GM23338 (cell line): ENCODE results near the gene TNFRSF4. TPM values are rescaled to one million over a fixed set of nuclear protein-coding genes. Genes with fewer than 3 reads are reported as not detected.

Experiments used
- ATAC-seq: fragments of 200-7000 bp; cut with Tn5 transposase; 3 replicates; pipeline ENCODE4 v1.9.1; 2020
- DNase-seq: peaks from one replicate; pipeline ENCODE4 v3.0.0-alpha.2; 2015; ENCODE audit warnings: low spot score
- H2AFZ ChIP-seq: fragments of 200-600 bp; sonication (generic); 2 replicates; pipeline ENCODE4 v1.8.0; 2016; ENCODE audit warnings: antibody characterized with exemption, mild to moderate bottlenecking, moderate library complexity
- H3F3A ChIP-seq: fragments of 200-600 bp; sonication (generic); replicated peaks from 2 replicates; pipeline ENCODE4 v1.8.0; 2017; ENCODE audit warnings: antibody characterized with exemption, mixed run types, low read depth
- H3K27ac ChIP-seq: fragments of 200-600 bp; sonication (generic); 2 replicates; pipeline ENCODE4 v1.6.1; 2016; ENCODE audit warnings: low read depth
- H3K27me3 ChIP-seq: fragments of 200-600 bp; sonication (generic); 2 replicates; pipeline ENCODE4 v1.8.0; 2016; ENCODE audit warnings: mild to moderate bottlenecking, mixed run types, moderate library complexity; ENCODE audit not compliant: insufficient read depth
- H3K36me3 ChIP-seq: fragments of 200-600 bp; sonication (generic); 2 replicates; pipeline ENCODE4 v1.8.0; 2016; ENCODE audit warnings: mild to moderate bottlenecking; ENCODE audit not compliant: insufficient read depth
- H3K4me1 ChIP-seq: fragments of 200-600 bp; sonication (generic); 2 replicates; pipeline ENCODE4 v1.8.0; 2016; ENCODE audit warnings: mild to moderate bottlenecking, moderate library complexity; ENCODE audit not compliant: insufficient read depth
- H3K4me2 ChIP-seq: fragments of 200-600 bp; sonication (generic); 2 replicates; pipeline ENCODE4 v1.7.1; 2017; ENCODE audit warnings: mixed run types
- H3K4me3 ChIP-seq: fragments of 200-600 bp; sonication (generic); 2 replicates; pipeline ENCODE4 v1.6.1; 2016; ENCODE audit warnings: mixed run types
- H3K79me2 ChIP-seq: fragments of 200-600 bp; sonication (generic); replicated peaks from 2 replicates; pipeline ENCODE4 v1.8.0; 2017; ENCODE audit warnings: mild to moderate bottlenecking; ENCODE audit not compliant: insufficient read depth
- H3K9me2 ChIP-seq: fragments of 200-600 bp; sonication (generic); 2 replicates; pipeline ENCODE4 v1.8.0; 2017; ENCODE audit not compliant: insufficient read depth
- H4K20me1 ChIP-seq: fragments of 200-600 bp; sonication (generic); replicated peaks from 2 replicates; pipeline ENCODE4 v1.8.0; 2017; ENCODE audit warnings: mild to moderate bottlenecking; ENCODE audit not compliant: insufficient read depth
- H3K27ac Mint-ChIP-seq: 2 replicates; pipeline ENCODE4 v1.8.0; 2020; ENCODE audit warnings: inconsistent platforms, mild to moderate bottlenecking, moderate library complexity, mixed read lengths
- H3K27me3 Mint-ChIP-seq: 3 replicates; pipeline ENCODE4 v1.8.0; 2022; ENCODE audit warnings: low read depth, mild to moderate bottlenecking, moderate library complexity, mixed read lengths, inconsistent platforms; ENCODE audit not compliant: insufficient read depth, poor library complexity
- H3K36me3 Mint-ChIP-seq: 3 replicates; pipeline ENCODE4 v1.8.0; 2021; ENCODE audit warnings: low read depth, mild to moderate bottlenecking, inconsistent platforms, moderate library complexity, mixed read lengths
- H3K4me1 Mint-ChIP-seq: 3 replicates; pipeline ENCODE4 v1.8.0; 2020; ENCODE audit warnings: mild to moderate bottlenecking, inconsistent platforms, mixed read lengths
- H3K4me3 Mint-ChIP-seq: 3 replicates; pipeline ENCODE4 v1.8.0; 2021; ENCODE audit warnings: moderate library complexity, mild to moderate bottlenecking, inconsistent platforms, mixed read lengths
- H3K9me3 Mint-ChIP-seq: 3 replicates; pipeline ENCODE4 v1.8.0; 2020; ENCODE audit warnings: moderate library complexity, mild to moderate bottlenecking, inconsistent platforms, mixed read lengths
- EZH2 ChIP-seq: fragments of 200-600 bp; sonication (generic); IDR thresholded peaks from one replicate; pipeline ENCODE4 v1.8.0; 2017; ENCODE audit warnings: antibody characterized with exemption, mild to moderate bottlenecking, low read depth; ENCODE audit not compliant: unreplicated experiment
- EZH2phosphoT487 ChIP-seq: fragments of 200-600 bp; sonication (generic); IDR thresholded peaks from one replicate; pipeline ENCODE4 v1.8.1; 2018; ENCODE audit warnings: antibody characterized with exemption; ENCODE audit not compliant: unreplicated experiment
- JUNB ChIP-seq: IDR thresholded peaks from one replicate; pipeline ENCODE4 v1.6.1; 2016; ENCODE audit warnings: antibody characterized with exemption; ENCODE audit not compliant: unreplicated experiment
- POLR2AphosphoS5 ChIP-seq: IDR thresholded peaks from 2 replicates; pipeline ENCODE4 v1.6.1; 2016; ENCODE audit warnings: antibody characterized with exemption, low read depth
- polyA plus RNA-seq: library from polyadenylated mRNA; unstranded; fragments of >200 nt; fragmentation: Nextera tagmentation; extraction: Ambion mirVana; gene quantifications from 2 replicates; pipeline ENCODE4 v1.2.1, GENCODE V29; 2016
- total RNA-seq: library from RNA; depleted of rRNA; stranded (reverse); fragments of >200 nt; shearing (Covaris generic); gene quantifications from 2 replicates; pipeline ENCODE4 v1.2.3, GENCODE V29; 2014
- TF ChIP-seq, protein P1 (sequence below), 2 experiments: fragments of 200-600 bp in 1 of 2; sonication (generic) in 1 of 2; conservative IDR thresholded peaks; 2 replicates each; pipeline versions ENCODE4 v1.5.1 to v1.6.1; 2016 to 2017; ENCODE audit warnings: antibody characterized with exemption in 2 of 2, low read depth in 2 of 2, mild to moderate bottlenecking in 2 of 2, moderate library complexity in 1 of 2
- TF ChIP-seq, protein P2 (sequence below): fragments of 250-450 bp; sonication (Bioruptor Pico); IDR thresholded peaks from 2 replicates; pipeline ENCODE4 v1.5.0; 2020; ENCODE audit warnings: mild to moderate bottlenecking, moderate library complexity

Gene TNFRSF4
- total and polyA plus RNA-seq, 2 experiments from 2014 or later: not detected

DNA sequence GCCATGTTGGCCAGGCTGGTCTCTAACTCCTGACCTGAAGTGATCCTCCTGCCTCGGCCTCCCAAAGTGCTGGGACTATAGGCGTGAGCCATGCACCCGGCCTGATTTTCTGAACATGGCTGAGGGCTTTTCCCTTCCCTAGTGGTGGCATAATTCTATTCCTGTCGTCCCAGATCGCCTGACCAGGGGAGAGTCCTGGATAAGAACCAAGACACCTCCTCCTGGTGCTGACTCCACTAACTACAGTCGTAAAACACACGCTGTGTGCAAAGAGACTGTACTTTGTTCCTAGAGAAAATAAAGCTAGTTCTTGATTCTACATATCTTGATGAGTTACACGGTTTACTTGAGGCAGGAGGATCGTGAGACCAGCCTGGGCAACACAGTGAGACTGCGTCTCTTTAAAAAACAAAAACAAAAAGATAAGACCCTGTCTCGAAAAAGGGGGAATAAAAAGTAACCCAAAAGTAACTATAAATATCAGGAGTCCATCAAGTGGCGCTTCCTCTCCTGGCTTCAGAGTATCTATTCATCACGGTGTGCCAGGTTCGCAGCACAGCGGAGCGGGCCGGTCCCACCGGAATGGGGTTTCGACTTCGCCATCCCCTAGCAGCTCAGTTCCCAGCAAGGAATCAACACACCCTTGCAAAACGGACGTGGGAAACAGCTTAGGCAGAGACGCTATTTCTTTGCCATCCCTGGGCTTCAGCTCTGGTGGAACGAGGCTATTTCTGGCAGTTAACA lies 16.9 kb upstream of the TNFRSF4 start:
- peak overlapping the region; percentile 95 for H3K4me2 ChIP-seq
- H3K9me2 ChIP-seq: no peaks in the 10 kb centered on the region
- H3K4me1 Mint-ChIP-seq: peaks cover 18% of the 10 kb centered on the region
- no peak for TF ChIP-seq POLR2AphosphoS5
- TF ChIP-seq EZH2: no peak
- TF ChIP-seq, protein P1, sequence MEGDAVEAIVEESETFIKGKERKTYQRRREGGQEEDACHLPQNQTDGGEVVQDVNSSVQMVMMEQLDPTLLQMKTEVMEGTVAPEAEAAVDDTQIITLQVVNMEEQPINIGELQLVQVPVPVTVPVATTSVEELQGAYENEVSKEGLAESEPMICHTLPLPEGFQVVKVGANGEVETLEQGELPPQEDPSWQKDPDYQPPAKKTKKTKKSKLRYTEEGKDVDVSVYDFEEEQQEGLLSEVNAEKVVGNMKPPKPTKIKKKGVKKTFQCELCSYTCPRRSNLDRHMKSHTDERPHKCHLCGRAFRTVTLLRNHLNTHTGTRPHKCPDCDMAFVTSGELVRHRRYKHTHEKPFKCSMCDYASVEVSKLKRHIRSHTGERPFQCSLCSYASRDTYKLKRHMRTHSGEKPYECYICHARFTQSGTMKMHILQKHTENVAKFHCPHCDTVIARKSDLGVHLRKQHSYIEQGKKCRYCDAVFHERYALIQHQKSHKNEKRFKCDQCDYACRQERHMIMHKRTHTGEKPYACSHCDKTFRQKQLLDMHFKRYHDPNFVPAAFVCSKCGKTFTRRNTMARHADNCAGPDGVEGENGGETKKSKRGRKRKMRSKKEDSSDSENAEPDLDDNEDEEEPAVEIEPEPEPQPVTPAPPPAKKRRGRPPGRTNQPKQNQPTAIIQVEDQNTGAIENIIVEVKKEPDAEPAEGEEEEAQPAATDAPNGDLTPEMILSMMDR (conservative IDR thresholded peaks at IDR 0.05; ENCODE audit: low read depth in 2 of 2): 0 out of 4 replicates have a peak, but pooled peaks of 1 of the 2 experiments have one; percentile 12
- H3K4me3 Mint-ChIP-seq: peak overlapping the region; percentile 94
- no peaks in the 10 kb centered on the region for H3K36me3 ChIP-seq
- H3F3A ChIP-seq: peaks cover 10% of the 10 kb centered on the region; the same call in 1 of the 2 replicates
- peak overlapping the region; percentile 52; the same call in 1 of the 2 replicates for H2AFZ ChIP-seq
- no peaks in the 10 kb centered on the region for H3K27me3 ChIP-seq
- DNase-seq (no peak), ATAC-seq (peak; percentile 10)
- H3K9me3 Mint-ChIP-seq: peaks cover 10% of the 10 kb centered on the region
- peaks cover 8% of the 10 kb centered on the region for H4K20me1 ChIP-seq
- peak overlapping the region; percentile 89 for H3K27ac Mint-ChIP-seq
- peaks cover 40% of the 10 kb centered on the region for H3K79me2 ChIP-seq
- peaks cover 6% of the 10 kb centered on the region for H3K4me1 ChIP-seq
- peaks cover 15% of the 10 kb centered on the region for H3K27me3 Mint-ChIP-seq
- peaks cover 26% of the 10 kb centered on the region for H3K36me3 Mint-ChIP-seq
- peak overlapping the region; percentile 93 for H3K4me3 ChIP-seq
- H3K27ac ChIP-seq: 0 out of 2 replicates have a peak overlapping the region, but pooled peaks have one; percentile 55

DNA sequence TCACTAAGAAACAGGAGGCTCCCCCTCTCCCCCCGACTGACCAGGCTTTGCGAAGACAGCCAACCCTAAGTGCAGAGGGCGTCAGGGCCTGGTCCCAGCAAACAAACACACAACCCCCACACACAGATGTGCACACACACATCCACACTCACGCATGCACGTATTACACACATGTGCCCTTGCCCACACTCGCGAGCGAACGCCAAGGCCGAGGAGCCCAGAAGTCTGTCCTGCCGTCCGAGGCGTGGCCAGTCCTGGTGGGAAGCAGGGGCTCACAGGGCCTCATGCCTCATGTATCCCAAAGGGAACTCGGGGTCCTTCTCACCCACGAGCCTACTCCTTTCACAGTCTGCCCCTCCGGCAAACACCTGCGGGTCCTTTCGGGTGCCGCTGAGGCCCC lies 15.8 kb upstream of the TNFRSF4 start:
- Histone ChIP-seq H3K27ac (no peak overlapping the region), H3K36me3 (no peaks in the 10 kb centered on the region), H3K27me3 (no peaks in the 10 kb centered on the region), H3K79me2 (peaks cover 40% of the 10 kb centered on the region), H3F3A (peaks cover 10% of the 10 kb centered on the region; the same call in 1 of the 2 replicates), H3K4me1 (peaks cover 6% of the 10 kb centered on the region), H2AFZ (no peak overlapping the region), H3K4me3 (no peak overlapping the region), H3K9me2 (no peaks in the 10 kb centered on the region), H3K4me2 (no peak overlapping the region), H4K20me1 (peaks cover 8% of the 10 kb centered on the region)
- H3K4me1 Mint-ChIP-seq: peaks cover 18% of the 10 kb centered on the region
- TF ChIP-seq EZH2phosphoT487 (no peak), EZH2 (no peak), JUNB (no peak)
- TF ChIP-seq, protein P2, sequence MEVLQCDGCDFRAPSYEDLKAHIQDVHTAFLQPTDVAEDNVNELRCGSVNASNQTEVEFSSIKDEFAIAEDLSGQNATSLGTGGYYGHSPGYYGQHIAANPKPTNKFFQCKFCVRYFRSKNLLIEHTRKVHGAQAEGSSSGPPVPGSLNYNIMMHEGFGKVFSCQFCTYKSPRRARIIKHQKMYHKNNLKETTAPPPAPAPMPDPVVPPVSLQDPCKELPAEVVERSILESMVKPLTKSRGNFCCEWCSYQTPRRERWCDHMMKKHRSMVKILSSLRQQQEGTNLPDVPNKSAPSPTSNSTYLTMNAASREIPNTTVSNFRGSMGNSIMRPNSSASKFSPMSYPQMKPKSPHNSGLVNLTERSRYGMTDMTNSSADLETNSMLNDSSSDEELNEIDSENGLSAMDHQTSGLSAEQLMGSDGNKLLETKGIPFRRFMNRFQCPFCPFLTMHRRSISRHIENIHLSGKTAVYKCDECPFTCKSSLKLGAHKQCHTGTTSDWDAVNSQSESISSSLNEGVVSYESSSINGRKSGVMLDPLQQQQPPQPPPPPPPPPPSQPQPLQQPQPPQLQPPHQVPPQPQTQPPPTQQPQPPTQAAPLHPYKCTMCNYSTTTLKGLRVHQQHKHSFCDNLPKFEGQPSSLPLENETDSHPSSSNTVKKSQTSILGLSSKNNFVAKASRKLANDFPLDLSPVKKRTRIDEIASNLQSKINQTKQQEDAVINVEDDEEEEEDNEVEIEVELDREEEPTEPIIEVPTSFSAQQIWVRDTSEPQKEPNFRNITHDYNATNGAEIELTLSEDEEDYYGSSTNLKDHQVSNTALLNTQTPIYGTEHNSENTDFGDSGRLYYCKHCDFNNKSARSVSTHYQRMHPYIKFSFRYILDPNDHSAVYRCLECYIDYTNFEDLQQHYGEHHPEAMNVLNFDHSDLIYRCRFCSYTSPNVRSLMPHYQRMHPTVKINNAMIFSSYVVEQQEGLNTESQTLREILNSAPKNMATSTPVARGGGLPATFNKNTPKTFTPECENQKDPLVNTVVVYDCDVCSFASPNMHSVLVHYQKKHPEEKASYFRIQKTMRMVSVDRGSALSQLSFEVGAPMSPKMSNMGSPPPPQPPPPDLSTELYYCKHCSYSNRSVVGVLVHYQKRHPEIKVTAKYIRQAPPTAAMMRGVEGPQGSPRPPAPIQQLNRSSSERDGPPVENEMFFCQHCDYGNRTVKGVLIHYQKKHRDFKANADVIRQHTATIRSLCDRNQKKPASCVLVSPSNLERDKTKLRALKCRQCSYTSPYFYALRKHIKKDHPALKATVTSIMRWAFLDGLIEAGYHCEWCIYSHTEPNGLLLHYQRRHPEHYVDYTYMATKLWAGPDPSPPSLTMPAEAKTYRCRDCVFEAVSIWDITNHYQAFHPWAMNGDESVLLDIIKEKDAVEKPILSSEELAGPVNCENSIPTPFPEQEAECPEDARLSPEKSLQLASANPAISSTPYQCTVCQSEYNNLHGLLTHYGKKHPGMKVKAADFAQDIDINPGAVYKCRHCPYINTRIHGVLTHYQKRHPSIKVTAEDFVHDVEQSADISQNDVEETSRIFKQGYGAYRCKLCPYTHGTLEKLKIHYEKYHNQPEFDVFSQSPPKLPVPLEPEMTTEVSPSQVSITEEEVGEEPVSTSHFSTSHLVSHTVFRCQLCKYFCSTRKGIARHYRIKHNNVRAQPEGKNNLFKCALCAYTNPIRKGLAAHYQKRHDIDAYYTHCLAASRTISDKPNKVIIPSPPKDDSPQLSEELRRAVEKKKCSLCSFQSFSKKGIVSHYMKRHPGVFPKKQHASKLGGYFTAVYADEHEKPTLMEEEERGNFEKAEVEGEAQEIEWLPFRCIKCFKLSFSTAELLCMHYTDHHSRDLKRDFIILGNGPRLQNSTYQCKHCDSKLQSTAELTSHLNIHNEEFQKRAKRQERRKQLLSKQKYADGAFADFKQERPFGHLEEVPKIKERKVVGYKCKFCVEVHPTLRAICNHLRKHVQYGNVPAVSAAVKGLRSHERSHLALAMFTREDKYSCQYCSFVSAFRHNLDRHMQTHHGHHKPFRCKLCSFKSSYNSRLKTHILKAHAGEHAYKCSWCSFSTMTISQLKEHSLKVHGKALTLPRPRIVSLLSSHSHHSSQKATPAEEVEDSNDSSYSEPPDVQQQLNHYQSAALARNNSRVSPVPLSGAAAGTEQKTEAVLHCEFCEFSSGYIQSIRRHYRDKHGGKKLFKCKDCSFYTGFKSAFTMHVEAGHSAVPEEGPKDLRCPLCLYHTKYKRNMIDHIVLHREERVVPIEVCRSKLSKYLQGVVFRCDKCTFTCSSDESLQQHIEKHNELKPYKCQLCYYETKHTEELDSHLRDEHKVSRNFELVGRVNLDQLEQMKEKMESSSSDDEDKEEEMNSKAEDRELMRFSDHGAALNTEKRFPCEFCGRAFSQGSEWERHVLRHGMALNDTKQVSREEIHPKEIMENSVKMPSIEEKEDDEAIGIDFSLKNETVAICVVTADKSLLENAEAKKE (CRISPR knock-in tag): no peak
- ATAC-seq: no peak
- H3K27me3 Mint-ChIP-seq: peaks cover 18% of the 10 kb centered on the region
- H3K27ac Mint-ChIP-seq: peak overlapping the region; percentile 71; the same call in 1 of the 2 replicates
- peaks cover 10% of the 10 kb centered on the region for H3K9me3 Mint-ChIP-seq
- DNase-seq: no peak
- peak overlapping the region; percentile 36; the same call in 2 of the 3 replicates for H3K4me3 Mint-ChIP-seq
- peaks cover 33% of the 10 kb centered on the region for H3K36me3 Mint-ChIP-seq
